Measurements from ENCODE around the gene GMCL2. TPM values are rescaled to one million over a fixed set of nuclear protein-coding genes. Genes with fewer than 3 reads are reported as not detected.

GMCL2 gene
- total and polyA plus RNA-seq, 9 of the 15 experiments (the other 6 are each of a cell fraction or from before 2014, with no cell fraction given): 0.04 TPM; not detected in 8

DNA sequence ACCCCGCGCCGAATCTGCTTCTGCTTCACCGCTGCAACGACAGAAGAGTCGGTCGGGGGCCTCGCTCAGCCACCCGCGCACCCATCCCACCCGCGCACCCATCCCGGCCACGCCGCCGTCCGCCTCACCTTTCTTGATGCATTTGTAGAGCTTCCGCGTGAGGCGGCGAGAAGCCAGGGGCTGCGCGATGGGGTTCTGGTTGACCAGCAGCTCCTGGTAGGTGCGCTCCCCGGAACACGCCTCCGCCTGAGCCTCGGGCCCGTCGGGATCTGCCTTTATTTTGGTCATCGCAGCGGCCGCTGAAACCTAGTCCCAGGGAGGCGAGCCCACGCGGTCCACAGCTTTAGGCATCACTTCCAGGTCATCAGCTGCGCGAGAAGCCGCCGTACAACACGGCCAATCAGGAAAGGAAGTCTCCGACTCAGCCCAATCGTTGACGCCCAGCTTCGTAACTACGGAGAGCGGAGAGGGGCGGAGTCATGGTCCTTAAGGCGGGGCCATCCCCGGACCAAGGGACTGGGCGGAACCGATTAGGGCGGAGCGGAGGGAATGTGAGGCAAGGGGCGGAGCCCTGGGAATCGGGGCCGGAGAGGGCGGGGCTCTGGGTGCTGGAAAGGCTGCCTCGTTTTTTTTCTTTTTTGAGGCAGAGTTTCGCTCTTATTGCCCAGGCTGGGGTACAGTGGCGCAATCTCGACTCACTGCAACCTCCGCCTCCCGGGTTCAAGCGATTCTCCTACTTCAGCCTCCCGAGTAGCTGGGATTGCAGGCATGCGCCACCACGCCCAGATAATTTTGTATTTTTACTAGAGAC is 33.4 kb downstream of the GMCL2 start, which contains the start of gene NHP2 (continued):
- TF ChIP-seq ATF2 (CRISPR knock-in tag; IDR thresholded peaks at IDR 0.05): no peak
- TF ChIP-seq PPARD (CRISPR knock-in tag; IDR thresholded peaks at IDR 0.05): no peak
- TF ChIP-seq ZFP30 (CRISPR knock-in tag; IDR thresholded peaks at IDR 0.05; ENCODE audit: borderline replicate concordance): no peak
- no peak for TF ChIP-seq DNMT1 (IDR thresholded peaks at IDR 0.05)
- no peak for TF ChIP-seq NFXL1 (CRISPR knock-in tag; IDR thresholded peaks at IDR 0.05)
- TF ChIP-seq SRF (CRISPR knock-in tag; IDR thresholded peaks at IDR 0.05): peak in 1 of 2 experiments; percentile 86; a peak in 2 of 4 replicates
- peak; percentile 49; the same call in 1 of the 2 replicates for TF ChIP-seq ZNF263 (CRISPR knock-in tag; IDR thresholded peaks at IDR 0.05; ENCODE audit: borderline replicate concordance)
- TF ChIP-seq ZNF253 (CRISPR knock-in tag; conservative IDR thresholded peaks at IDR 0.05): no peak
- TF ChIP-seq ZNF707 (CRISPR knock-in tag; conservative IDR thresholded peaks at IDR 0.05): no peak
- no peak for TF ChIP-seq RAD51 (IDR thresholded peaks at IDR 0.05; ENCODE audit: borderline replicate concordance, low read depth)
- no peak for TF ChIP-seq ZNF232 (CRISPR knock-in tag; IDR thresholded peaks at IDR 0.05)
- no peak for TF ChIP-seq HNRNPK (IDR thresholded peaks at IDR 0.05; ENCODE audit: low read depth, low read length, poor library complexity, severe bottlenecking)
- no peak for TF ChIP-seq MYNN (IDR thresholded peaks at IDR 0.05)
- TF ChIP-seq MYNN (CRISPR knock-in tag; IDR thresholded peaks at IDR 0.05): no peak
- peak; percentile 62 for TF ChIP-seq NFYB (IDR thresholded peaks at IDR 0.05; ENCODE audit: extremely low read depth, insufficient read length)
- no peak for TF ChIP-seq BRCA1 (IDR thresholded peaks at IDR 0.05)
- no peak for TF ChIP-seq BRCA1 (CRISPR knock-in tag; IDR thresholded peaks at IDR 0.05)
- no peak for TF ChIP-seq ZNF586 (CRISPR knock-in tag; conservative IDR thresholded peaks at IDR 0.05)
- TF ChIP-seq, protein P1, sequence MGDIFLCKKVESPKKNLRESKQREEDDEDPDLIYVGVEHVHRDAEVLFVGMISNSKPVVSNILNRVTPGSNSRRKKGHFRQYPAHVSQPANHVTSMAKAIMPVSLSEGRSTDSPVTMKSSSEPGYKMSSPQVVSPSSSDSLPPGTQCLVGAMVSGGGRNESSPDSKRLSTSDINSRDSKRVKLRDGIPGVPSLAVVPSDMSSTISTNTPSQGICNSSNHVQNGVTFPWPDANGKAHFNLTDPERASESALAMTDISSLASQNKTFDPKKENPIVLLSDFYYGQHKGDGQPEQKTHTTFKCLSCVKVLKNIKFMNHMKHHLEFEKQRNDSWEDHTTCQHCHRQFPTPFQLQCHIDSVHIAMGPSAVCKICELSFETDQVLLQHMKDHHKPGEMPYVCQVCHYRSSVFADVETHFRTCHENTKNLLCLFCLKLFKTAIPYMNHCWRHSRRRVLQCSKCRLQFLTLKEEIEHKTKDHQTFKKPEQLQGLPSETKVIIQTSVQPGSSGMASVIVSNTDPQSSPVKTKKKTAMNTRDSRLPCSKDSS (IDR thresholded peaks at IDR 0.05; ENCODE audit: low read depth, partially characterized antibody): no peak

All from K562 (cell line).